GM18868 (cell line): ENCODE results near the gene TBCD.

Experiments used
- ATAC-seq: cut with Tn5 transposase; IDR thresholded peaks from one replicate; pipeline ENCODE4 v1.9.1; 2021; ENCODE audit warnings: mild to moderate bottlenecking, moderate library complexity; ENCODE audit not compliant: unreplicated experiment

TBCD gene

DNA sequence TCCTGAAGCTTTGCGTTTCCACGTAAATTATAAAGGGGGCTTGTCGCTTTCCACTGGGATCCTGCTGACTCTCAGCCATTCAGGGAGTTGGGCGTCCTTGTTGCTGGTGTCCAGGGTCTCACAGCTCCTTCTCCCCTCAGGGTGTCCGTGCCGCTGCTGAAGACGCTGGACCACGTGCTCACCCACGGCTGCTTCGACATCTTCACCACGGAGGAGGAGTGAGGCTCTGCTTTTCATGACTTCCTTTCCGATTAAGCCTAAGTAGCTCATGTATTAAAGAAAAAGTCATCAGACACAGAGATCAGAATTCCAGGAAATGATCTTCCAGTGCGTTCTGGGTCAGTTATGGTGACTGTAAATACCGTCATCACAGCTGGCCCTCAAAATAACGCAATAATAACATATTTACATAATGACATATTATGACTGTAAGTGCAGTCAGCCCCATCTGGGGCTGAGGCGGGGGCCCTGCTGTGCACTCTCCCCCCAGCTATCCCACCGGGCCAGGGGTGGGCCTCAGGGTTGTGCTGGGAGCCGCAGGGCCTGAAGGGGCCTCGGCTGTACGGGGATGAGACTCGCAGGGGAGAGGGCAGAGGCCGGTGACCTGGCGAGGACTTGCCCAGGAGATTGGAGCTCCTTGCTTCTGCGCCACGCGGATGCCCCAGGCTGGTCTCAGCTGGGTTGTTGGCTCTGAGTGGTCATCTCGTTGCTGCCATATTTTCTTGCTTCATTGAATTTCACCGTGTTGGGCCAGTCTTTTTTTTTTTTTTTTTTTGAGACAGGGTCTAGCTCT lies 180.8 kb downstream of the TBCD start:
- ATAC-seq: no peak

- no peak for ATAC-seq
Observed at GRCh38 chr17:82933911-82934310, 182.0 kb downstream of the TBCD start.

DNA sequence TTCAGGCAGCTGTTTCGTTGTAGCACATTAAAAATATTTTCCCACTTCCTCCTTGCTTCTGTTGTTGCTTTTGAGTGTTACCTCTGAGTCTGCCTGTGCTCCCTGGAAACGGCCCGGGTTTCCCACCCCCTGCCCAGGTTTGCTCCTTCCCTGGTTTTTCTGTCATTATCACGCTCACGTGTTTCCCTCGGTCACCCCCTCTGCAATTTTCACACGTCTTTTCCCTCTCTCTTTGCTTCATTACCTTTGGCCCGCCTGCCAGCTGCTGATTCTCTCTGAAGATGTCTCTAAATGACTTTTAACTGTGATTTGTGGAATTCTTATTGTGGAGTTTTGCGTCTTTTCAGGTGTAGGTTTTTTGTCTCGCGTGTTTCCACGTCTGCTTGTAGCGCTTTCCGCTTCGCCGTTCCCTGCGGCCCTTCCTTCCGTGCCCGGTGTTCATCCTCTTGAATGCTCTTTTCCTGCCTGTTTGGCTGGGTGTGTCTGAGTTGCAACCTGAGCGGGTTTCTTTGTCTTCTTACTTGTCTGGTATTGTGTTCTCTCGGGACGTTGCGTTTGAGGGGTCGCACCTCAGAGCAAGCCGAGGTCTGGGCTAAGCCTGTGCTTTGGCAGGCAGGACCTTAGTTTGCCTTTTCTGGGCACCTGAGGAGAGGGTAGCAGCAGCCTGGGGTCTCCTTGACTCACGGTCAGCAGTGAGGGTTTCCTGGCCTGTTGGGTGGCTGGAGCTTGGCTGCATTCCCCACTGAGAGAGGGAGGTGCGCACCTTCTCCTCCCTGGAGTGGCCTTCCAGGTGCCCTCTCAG lies 184.3 kb downstream of the TBCD start:
- ATAC-seq: no peak

DNA sequence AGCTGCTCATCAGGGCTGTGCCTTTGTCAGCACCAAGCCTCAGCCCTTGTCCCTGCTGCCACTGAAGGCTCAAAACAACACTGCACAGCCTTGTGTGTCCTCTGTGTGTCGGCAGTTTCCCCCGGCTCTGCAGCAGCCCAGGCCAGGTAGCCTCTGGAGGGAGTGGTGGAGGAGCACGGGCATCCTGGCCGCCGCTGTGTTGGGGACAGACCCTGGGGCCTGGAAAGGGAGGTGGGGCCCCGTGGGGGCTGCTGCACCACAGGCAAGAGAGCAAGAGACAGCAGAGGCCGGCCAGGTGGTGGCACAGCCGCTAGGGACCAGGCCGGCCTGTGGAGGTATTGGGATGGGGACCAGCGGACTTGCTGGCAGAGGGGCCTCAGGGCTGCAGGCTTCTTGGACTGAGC lies 184.9 kb downstream of the TBCD start:
- no peak for ATAC-seq

GRCh38 chr17:82937411-82938371 lies 185.8 kb downstream of the TBCD start:
- no peak for ATAC-seq

DNA sequence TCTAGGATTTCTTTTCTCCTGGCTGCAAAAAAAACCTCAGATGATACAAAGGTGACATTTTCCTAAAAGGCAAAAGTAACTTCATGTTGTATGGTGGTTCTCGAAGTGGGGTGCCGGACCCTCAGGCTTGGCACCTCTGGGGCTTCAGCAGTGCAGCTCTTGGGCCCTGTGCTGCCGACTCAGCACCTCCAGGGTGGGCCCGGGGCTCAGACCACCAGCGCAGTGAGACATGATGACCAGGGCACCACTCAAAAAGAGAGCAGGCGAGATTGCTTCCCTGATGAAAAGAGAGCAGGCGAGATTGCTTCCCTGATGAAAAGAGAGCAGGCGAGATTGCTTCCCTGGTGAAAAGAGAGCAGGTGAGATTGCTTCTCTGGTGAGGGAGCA lies 186.6 kb downstream of the TBCD start:
- no peak for ATAC-seq

DNA sequence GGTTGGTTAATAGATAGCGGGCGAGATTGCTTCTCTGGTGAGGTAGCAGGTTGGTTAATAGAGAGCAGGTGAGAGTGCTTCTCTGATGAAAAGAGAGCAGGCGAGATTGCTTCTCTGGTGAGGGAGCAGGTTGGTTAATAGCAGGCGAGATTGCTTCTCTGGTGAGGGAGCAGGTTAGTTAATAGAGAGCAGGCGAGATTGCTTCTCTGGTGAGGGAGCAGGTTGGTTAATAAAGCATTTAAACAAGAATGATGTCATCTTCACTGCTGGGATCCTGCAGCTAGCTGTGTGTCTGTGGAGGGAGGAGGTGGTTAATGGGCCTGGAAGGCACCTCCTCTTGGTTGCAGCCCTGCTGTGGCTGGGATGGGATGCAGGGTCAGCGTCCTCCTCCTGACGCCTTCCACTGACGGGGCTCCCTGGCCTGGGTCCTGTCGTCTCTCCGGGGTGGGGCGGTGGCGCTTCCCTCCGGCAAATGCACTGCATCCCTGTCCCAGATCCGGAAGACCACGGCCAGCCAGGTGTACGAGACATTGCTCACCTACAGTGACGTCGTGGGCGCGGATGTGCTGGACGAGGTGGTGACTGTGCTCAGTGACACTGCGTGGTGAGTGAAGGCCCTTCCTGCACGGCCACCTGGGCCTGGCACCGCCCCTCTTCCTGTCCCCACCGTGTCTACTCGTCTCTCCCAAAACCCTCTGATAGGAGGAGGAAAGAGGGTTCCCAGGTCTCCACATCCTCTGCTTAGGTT lies 187.2 kb downstream of the TBCD start:
- ATAC-seq: no peak

- ATAC-seq: no peak
Observed at GRCh38 chr17:82939621-82940135, 187.8 kb downstream of the TBCD start.

- ATAC-seq: no peak
Observed at GRCh38 chr17:82940226-82941020, 188.6 kb downstream of the TBCD start.

- ATAC-seq: no peak
Observed at GRCh38 chr17:82941021-82942001, 189.4 kb downstream of the TBCD start.

DNA sequence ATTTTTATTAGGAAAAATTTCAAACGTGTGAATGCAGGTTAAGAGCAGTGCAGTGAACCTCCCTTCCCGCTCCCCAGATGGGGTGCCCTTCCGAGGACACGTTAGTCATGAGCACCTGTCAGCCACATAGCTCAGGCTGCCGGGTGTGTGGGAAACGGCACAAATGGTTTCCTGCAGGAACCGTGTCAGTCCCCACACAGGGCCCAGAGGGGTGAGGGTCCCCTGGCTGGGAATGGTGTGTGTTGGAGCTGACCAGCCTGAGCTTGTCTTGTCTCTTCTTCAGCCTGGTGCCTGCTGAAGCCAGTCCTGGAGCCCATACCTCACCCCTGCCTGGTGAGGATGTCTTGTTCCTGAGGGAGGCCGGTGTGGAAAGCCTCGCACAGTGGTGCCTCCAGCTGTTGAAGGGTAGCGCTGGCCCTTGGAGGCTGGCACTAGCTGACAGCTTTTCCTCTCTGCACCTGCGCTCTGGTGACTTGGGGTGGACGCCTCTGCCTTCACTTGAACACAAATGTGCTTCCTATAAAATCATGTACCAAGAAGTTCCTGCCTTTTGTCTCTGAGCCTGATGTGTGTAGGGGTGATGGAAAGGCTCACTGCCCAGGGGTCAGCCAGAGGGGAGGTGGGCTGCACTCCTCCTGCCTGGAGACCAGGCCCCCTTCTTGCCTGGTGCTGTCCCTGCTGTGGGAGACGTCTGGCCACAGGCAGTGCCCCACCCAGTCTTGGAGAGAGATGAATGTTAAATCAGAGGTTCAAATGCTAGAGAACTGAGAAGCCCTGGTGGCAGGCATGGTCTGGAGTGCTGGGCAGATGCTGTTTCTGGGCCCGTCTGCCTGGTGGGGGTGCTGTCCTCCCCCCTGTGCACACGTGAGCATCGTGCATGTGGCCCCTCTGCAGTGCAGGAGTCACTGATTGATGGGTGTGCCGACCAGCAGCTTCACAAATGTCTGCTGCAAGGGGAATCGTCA lies 190.6 kb downstream of the TBCD start:
- no peak for ATAC-seq

DNA sequence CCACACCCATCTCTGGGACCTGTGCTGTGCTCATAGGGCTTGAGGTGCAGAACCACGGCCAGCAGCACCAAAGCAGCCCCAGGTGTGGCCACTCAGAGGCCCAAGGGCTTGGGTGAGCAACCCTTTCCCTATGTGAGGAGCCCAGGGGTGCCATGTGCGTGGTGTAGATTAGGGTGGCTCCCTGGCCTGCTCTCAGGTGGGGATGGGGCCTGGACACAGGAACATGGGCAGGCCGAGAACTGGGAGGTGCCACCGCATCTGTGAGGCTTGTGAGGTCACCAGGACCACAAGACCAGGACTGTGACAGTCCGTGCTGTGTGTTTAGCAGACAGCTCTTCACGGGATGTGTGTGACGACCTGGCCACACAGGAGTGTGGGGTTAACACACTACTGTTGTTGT lies 191.5 kb downstream of the TBCD start:
- no peak for ATAC-seq

DNA sequence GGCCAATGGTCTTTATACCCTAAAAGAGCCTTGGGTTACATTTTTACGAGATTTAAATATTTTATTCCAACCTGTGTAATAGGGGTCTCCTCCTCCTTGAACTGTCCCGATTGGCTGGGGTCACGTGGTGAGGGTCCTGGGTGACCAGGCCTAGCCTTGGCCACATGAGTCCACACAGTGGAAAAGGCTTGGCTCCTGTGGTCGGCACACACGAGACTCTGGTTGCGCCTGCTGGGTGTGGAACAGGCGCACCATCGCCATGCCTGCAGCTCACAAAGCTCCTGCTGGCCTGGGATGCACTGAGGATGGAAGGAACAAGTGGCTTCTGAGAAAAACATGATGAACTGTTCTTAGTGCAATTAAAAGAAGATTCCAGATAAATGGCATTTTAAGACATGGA lies 191.9 kb downstream of the TBCD start:
- no peak for ATAC-seq

DNA sequence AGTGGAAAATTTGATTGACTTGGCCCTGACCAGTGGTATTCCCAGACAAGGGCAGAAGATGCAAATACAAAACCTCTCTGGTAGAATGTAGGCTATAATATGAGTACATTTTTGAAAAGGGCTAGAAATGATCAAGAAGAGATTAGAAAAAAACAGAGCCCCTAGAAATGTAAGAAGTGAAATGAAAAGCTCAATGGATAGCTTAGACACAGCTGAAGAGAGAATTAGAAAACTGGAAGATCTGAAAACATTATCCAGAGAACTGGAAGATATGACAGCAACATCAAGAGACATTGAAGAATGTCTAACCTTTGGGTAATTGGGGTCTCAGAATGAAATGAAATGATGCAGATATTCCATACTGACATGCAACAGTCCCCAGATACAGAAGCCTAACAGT lies 193.1 kb downstream of the TBCD start:
- ATAC-seq: no peak

- ATAC-seq: no peak
Observed at GRCh38 chr17:82946081-82946480, 194.2 kb downstream of the TBCD start.

DNA sequence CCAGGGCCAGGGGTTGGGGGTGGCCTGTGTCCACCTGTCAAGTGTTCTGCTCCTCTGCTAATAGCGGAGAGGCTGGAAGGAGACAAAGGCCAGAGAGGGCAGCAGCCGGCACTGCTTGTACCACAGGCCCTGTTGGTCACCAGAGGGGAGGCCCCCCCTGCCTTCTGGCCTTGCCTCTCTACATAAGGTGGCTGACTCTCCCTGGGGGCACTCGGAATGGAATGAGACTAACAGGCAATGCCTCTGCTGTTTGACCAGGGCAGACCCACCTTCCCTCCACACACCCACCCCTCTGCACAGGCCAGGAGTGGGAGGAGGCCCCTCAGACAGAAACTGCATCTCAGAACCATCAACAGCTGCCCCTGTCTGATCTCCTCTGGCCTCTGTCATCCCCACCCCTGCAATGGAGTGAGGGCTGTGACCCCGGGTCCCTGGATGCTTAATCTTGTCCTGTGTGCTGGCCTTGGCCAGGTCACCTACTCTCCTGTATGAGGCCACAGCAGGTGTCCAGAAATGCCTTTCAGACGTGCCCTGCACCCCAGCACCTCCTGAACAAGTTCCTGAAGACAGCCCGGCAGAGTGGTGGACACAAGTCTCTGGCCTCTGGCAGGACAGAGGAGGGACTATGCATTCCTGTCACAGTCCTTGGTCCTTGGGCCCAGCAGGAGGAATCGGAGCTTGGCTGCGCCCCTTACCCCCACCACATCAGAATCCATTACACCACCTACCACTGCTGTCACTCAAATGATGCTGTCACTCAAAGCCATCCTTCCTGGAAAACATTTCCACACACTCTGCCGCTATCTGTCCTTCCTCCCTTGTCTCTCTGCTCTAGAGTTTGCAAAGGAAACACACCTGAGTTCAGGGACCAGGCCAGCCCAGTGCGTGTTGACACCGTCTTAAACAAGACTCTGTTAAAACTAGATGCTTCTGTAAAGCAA lies 195.5 kb downstream of the TBCD start:
- ATAC-seq: no peak
